GM23338 (cell line): ENCODE results near the gene CELF2. TPM values are rescaled to one million over a fixed set of nuclear protein-coding genes. Genes with fewer than 3 reads are reported as not detected.

Source experiments
- ATAC-seq: fragments of 200-7000 bp; cut with Tn5 transposase; 3 replicates; pipeline ENCODE4 v1.9.1; 2020
- DNase-seq: peaks from one replicate; pipeline ENCODE4 v3.0.0-alpha.2; 2015; ENCODE audit warnings: low spot score
- H2AFZ ChIP-seq: fragments of 200-600 bp; sonication (generic); 2 replicates; pipeline ENCODE4 v1.8.0; 2016; ENCODE audit warnings: antibody characterized with exemption, mild to moderate bottlenecking, moderate library complexity
- H3F3A ChIP-seq: fragments of 200-600 bp; sonication (generic); replicated peaks from 2 replicates; pipeline ENCODE4 v1.8.0; 2017; ENCODE audit warnings: antibody characterized with exemption, mixed run types, low read depth
- H3K27ac ChIP-seq: fragments of 200-600 bp; sonication (generic); 2 replicates; pipeline ENCODE4 v1.6.1; 2016; ENCODE audit warnings: low read depth
- H3K27me3 ChIP-seq: fragments of 200-600 bp; sonication (generic); 2 replicates; pipeline ENCODE4 v1.8.0; 2016; ENCODE audit warnings: mild to moderate bottlenecking, mixed run types, moderate library complexity; ENCODE audit not compliant: insufficient read depth
- H3K36me3 ChIP-seq: fragments of 200-600 bp; sonication (generic); 2 replicates; pipeline ENCODE4 v1.8.0; 2016; ENCODE audit warnings: mild to moderate bottlenecking; ENCODE audit not compliant: insufficient read depth
- H3K4me1 ChIP-seq: fragments of 200-600 bp; sonication (generic); 2 replicates; pipeline ENCODE4 v1.8.0; 2016; ENCODE audit warnings: mild to moderate bottlenecking, moderate library complexity; ENCODE audit not compliant: insufficient read depth
- H3K4me2 ChIP-seq: fragments of 200-600 bp; sonication (generic); 2 replicates; pipeline ENCODE4 v1.7.1; 2017; ENCODE audit warnings: mixed run types
- H3K4me3 ChIP-seq: fragments of 200-600 bp; sonication (generic); 2 replicates; pipeline ENCODE4 v1.6.1; 2016; ENCODE audit warnings: mixed run types
- H3K79me2 ChIP-seq: fragments of 200-600 bp; sonication (generic); replicated peaks from 2 replicates; pipeline ENCODE4 v1.8.0; 2017; ENCODE audit warnings: mild to moderate bottlenecking; ENCODE audit not compliant: insufficient read depth
- H3K9me2 ChIP-seq: fragments of 200-600 bp; sonication (generic); 2 replicates; pipeline ENCODE4 v1.8.0; 2017; ENCODE audit not compliant: insufficient read depth
- H4K20me1 ChIP-seq: fragments of 200-600 bp; sonication (generic); replicated peaks from 2 replicates; pipeline ENCODE4 v1.8.0; 2017; ENCODE audit warnings: mild to moderate bottlenecking; ENCODE audit not compliant: insufficient read depth
- H3K27ac Mint-ChIP-seq: 2 replicates; pipeline ENCODE4 v1.8.0; 2020; ENCODE audit warnings: inconsistent platforms, mild to moderate bottlenecking, moderate library complexity, mixed read lengths
- H3K27me3 Mint-ChIP-seq: 3 replicates; pipeline ENCODE4 v1.8.0; 2022; ENCODE audit warnings: low read depth, mild to moderate bottlenecking, moderate library complexity, mixed read lengths, inconsistent platforms; ENCODE audit not compliant: insufficient read depth, poor library complexity
- H3K36me3 Mint-ChIP-seq: 3 replicates; pipeline ENCODE4 v1.8.0; 2021; ENCODE audit warnings: low read depth, mild to moderate bottlenecking, inconsistent platforms, moderate library complexity, mixed read lengths
- H3K4me1 Mint-ChIP-seq: 3 replicates; pipeline ENCODE4 v1.8.0; 2020; ENCODE audit warnings: mild to moderate bottlenecking, inconsistent platforms, mixed read lengths
- H3K4me3 Mint-ChIP-seq: 3 replicates; pipeline ENCODE4 v1.8.0; 2021; ENCODE audit warnings: moderate library complexity, mild to moderate bottlenecking, inconsistent platforms, mixed read lengths
- H3K9me3 Mint-ChIP-seq: 3 replicates; pipeline ENCODE4 v1.8.0; 2020; ENCODE audit warnings: moderate library complexity, mild to moderate bottlenecking, inconsistent platforms, mixed read lengths
- CREB1 ChIP-seq: fragments of 250-450 bp; sonication (Bioruptor Pico); IDR thresholded peaks from 2 replicates; pipeline ENCODE4 v1.5.0; 2020; ENCODE audit warnings: low read depth, mild to moderate bottlenecking, moderate library complexity
- CTCF ChIP-seq, 2 experiments: fragments of 200-600 bp in 1 of 2; sonication (generic) in 1 of 2; conservative IDR thresholded peaks; 2 replicates each; pipeline versions ENCODE4 v1.5.1 to v1.6.1; 2016 to 2017; ENCODE audit warnings: antibody characterized with exemption in 2 of 2, low read depth in 2 of 2, mild to moderate bottlenecking in 2 of 2, moderate library complexity in 1 of 2
- ETS1 ChIP-seq: IDR thresholded peaks from 2 replicates; pipeline ENCODE4 v1.6.1; 2016; ENCODE audit warnings: antibody characterized with exemption
- EZH2 ChIP-seq: fragments of 200-600 bp; sonication (generic); IDR thresholded peaks from one replicate; pipeline ENCODE4 v1.8.0; 2017; ENCODE audit warnings: antibody characterized with exemption, mild to moderate bottlenecking, low read depth; ENCODE audit not compliant: unreplicated experiment
- EZH2phosphoT487 ChIP-seq: fragments of 200-600 bp; sonication (generic); IDR thresholded peaks from one replicate; pipeline ENCODE4 v1.8.1; 2018; ENCODE audit warnings: antibody characterized with exemption; ENCODE audit not compliant: unreplicated experiment
- JUNB ChIP-seq: IDR thresholded peaks from one replicate; pipeline ENCODE4 v1.6.1; 2016; ENCODE audit warnings: antibody characterized with exemption; ENCODE audit not compliant: unreplicated experiment
- NANOG ChIP-seq: IDR thresholded peaks from 2 replicates; pipeline ENCODE4 v1.6.1; 2016; ENCODE audit warnings: antibody characterized with exemption, borderline replicate concordance
- POLR2AphosphoS5 ChIP-seq: IDR thresholded peaks from 2 replicates; pipeline ENCODE4 v1.6.1; 2016; ENCODE audit warnings: antibody characterized with exemption, low read depth
- STAT1 ChIP-seq: IDR thresholded peaks from one replicate; pipeline ENCODE4 v1.6.1; 2016; ENCODE audit warnings: antibody characterized with exemption; ENCODE audit not compliant: unreplicated experiment
- ZNF114 ChIP-seq: fragments of 250-450 bp; sonication (Bioruptor Pico); IDR thresholded peaks from 2 replicates; pipeline ENCODE4 v1.5.0; 2020; ENCODE audit warnings: mild to moderate bottlenecking, moderate library complexity
- ZNF331 ChIP-seq: fragments of 250-450 bp; sonication (Bioruptor Pico); IDR thresholded peaks from 2 replicates; pipeline ENCODE4 v1.5.0; 2020; ENCODE audit warnings: low read depth, mild to moderate bottlenecking, moderate library complexity
- polyA plus RNA-seq: library from polyadenylated mRNA; unstranded; fragments of >200 nt; fragmentation: Nextera tagmentation; extraction: Ambion mirVana; gene quantifications from 2 replicates; pipeline ENCODE4 v1.2.1, GENCODE V29; 2016
- total RNA-seq: library from RNA; depleted of rRNA; stranded (reverse); fragments of >200 nt; shearing (Covaris generic); gene quantifications from 2 replicates; pipeline ENCODE4 v1.2.3, GENCODE V29; 2014
- TF ChIP-seq, protein P1 (sequence below): IDR thresholded peaks from one replicate; pipeline ENCODE4 v1.6.1; 2018; ENCODE audit warnings: antibody characterized with exemption; ENCODE audit not compliant: unreplicated experiment

CELF2 gene
- total and polyA plus RNA-seq, 2 experiments from 2014 or later, result 18.1 to 22.5 TPM

- Mint-ChIP-seq H3K36me3 (peaks cover 6% of the 10 kb centered on the region; the same call in 2 of the 3 replicates), H3K4me3 (no peak overlapping the region), H3K27me3 (no peaks in the 10 kb centered on the region), H3K27ac (no peak overlapping the region), H3K9me3 (peaks cover 9% of the 10 kb centered on the region), H3K4me1 (peaks cover 12% of the 10 kb centered on the region; the same call in 2 of the 3 replicates)
- Histone ChIP-seq H3K4me3 (no peak overlapping the region), H3K36me3 (no peaks in the 10 kb centered on the region), H3K9me2 (no peaks in the 10 kb centered on the region), H4K20me1 (no peaks in the 10 kb centered on the region), H3K79me2 (peaks cover 4% of the 10 kb centered on the region; the same call in 1 of the 2 replicates), H3K4me2 (no peak overlapping the region), H3F3A (no peaks in the 10 kb centered on the region), H3K27me3 (no peaks in the 10 kb centered on the region), H2AFZ (no peak overlapping the region), H3K4me1 (peaks cover 3% of the 10 kb centered on the region; the same call in 1 of the 2 replicates), H3K27ac (no peak overlapping the region)
- no peak for TF ChIP-seq EZH2
- TF ChIP-seq ZNF114 (CRISPR knock-in tag), result no peak
- no peak for TF ChIP-seq STAT1
- peak; percentile 50 to 54 for TF ChIP-seq CTCF (conservative IDR thresholded peaks at IDR 0.05; ENCODE audit: low read depth in 2 of 2)
- no peak for TF ChIP-seq EZH2phosphoT487
- ATAC-seq (no peak; the same call in 2 of the 3 replicates), DNase-seq (no peak)
Measured at GRCh38 chr10:11113156-11113555, 95.5 kb downstream of the CELF2 start.

DNA sequence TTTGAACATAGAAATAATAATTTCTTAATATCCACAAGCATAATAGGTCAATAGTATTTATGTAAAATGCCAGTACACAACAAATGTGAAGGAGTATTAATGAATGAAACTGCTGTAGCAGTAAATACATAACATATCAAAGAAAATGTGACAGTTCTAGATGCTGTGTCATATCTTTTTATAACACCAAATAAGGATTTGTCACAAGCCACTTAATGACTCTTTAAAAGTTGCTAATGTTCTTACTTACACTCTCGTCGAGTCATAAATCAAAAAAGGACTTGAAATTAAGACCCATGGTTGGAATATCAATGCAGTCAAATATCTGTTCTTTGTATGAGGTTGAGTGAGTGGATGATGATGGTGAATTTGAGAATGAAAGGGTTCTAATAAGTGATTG is 96.6 kb downstream of the CELF2 start:
- Mint-ChIP-seq H3K27me3 (no peaks in the 10 kb centered on the region), H3K9me3 (peaks cover 3% of the 10 kb centered on the region), H3K4me1 (peaks cover 8% of the 10 kb centered on the region; the same call in 2 of the 3 replicates), H3K36me3 (0 out of 3 replicates have a peak, but pooled peaks cover under 1% of the 10 kb centered on the region), H3K4me3 (no peak overlapping the region), H3K27ac (no peak overlapping the region)
- Histone ChIP-seq H3K79me2 (peaks cover 7% of the 10 kb centered on the region; the same call in 1 of the 2 replicates), H4K20me1 (no peaks in the 10 kb centered on the region; the same call in 1 of the 2 replicates), H2AFZ (no peak overlapping the region), H3F3A (no peaks in the 10 kb centered on the region), H3K4me3 (no peak overlapping the region), H3K4me2 (no peak overlapping the region), H3K36me3 (no peaks in the 10 kb centered on the region), H3K9me2 (no peaks in the 10 kb centered on the region), H3K4me1 (no peaks in the 10 kb centered on the region), H3K27me3 (no peaks in the 10 kb centered on the region), H3K27ac (no peak overlapping the region)
- ATAC-seq (no peak), DNase-seq (no peak)
- TF ChIP-seq NANOG, result no peak
- TF ChIP-seq ZNF331 (CRISPR knock-in tag), result no peak
- TF ChIP-seq JUNB, result no peak
- no peak for TF ChIP-seq CTCF (conservative IDR thresholded peaks at IDR 0.05; ENCODE audit: low read depth in 2 of 2)
- no peak for TF ChIP-seq CREB1 (CRISPR knock-in tag)
- TF ChIP-seq ZNF114 (CRISPR knock-in tag), result no peak
- TF ChIP-seq, protein P1, sequence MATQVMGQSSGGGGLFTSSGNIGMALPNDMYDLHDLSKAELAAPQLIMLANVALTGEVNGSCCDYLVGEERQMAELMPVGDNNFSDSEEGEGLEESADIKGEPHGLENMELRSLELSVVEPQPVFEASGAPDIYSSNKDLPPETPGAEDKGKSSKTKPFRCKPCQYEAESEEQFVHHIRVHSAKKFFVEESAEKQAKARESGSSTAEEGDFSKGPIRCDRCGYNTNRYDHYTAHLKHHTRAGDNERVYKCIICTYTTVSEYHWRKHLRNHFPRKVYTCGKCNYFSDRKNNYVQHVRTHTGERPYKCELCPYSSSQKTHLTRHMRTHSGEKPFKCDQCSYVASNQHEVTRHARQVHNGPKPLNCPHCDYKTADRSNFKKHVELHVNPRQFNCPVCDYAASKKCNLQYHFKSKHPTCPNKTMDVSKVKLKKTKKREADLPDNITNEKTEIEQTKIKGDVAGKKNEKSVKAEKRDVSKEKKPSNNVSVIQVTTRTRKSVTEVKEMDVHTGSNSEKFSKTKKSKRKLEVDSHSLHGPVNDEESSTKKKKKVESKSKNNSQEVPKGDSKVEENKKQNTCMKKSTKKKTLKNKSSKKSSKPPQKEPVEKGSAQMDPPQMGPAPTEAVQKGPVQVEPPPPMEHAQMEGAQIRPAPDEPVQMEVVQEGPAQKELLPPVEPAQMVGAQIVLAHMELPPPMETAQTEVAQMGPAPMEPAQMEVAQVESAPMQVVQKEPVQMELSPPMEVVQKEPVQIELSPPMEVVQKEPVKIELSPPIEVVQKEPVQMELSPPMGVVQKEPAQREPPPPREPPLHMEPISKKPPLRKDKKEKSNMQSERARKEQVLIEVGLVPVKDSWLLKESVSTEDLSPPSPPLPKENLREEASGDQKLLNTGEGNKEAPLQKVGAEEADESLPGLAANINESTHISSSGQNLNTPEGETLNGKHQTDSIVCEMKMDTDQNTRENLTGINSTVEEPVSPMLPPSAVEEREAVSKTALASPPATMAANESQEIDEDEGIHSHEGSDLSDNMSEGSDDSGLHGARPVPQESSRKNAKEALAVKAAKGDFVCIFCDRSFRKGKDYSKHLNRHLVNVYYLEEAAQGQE, result no peak
- TF ChIP-seq STAT1, result no peak
- TF ChIP-seq POLR2AphosphoS5, result no peak
- no peak for TF ChIP-seq EZH2phosphoT487
- no peak for TF ChIP-seq EZH2
- TF ChIP-seq ETS1, result no peak
